HG03442 (cell line): ENCODE results near the gene WDR7.
A peak's percentile ranks its signal among the peaks of the same experiment; 100 is the strongest.

ENCODE experiments used
- ATAC-seq: cut with Tn5 transposase; IDR thresholded peaks from one replicate; pipeline ENCODE4 v1.9.1; 2021; ENCODE audit warnings: mild to moderate bottlenecking, moderate library complexity; ENCODE audit not compliant: unreplicated experiment

WDR7 gene

DNA sequence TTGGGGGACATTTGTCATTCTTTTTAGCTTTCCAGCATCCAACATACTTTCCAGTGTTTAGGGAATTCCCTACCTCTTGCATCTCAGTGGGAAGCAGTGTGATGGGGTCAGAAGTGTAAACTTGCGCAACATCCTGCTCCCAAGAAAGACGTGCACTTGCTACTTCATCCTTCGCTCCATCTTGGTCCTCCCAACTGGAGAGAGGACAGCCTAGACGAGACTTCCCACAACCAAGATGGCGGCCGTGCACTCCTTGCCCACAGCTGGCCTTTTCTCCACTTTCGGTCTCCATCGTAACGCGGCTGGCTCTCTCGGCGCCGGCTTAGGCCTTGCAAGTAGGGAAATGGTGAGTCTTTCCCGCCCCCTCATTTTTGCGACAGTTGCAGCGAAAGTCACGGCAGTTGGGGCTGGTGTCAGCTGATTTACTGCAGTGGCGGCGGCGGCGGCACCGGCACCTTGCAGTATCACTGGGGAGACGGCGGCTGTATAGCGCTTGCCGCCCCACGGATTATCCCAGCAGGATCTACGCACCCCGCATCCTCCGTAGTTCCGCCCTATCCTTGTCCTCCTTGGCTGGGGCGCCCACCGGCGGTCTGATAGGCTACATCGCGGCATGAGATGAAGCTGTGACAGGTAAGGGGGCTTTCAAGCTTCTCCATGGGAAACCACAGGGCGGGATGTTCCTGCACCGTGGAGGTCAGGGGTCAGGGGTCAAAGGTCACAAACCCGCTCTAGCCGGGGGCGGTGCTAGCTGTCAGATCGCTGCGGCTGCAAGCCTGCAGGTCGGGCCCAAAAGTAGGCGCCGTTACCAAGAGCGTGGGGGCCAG lies at the start of gene WDR7:
WDR7 (plus strand) TSS at position 416 of the 827 bp plus-strand sequence. CDS start 21,157 bp downstream, outside the sequence.
- peak; percentile 95 for ATAC-seq

DNA sequence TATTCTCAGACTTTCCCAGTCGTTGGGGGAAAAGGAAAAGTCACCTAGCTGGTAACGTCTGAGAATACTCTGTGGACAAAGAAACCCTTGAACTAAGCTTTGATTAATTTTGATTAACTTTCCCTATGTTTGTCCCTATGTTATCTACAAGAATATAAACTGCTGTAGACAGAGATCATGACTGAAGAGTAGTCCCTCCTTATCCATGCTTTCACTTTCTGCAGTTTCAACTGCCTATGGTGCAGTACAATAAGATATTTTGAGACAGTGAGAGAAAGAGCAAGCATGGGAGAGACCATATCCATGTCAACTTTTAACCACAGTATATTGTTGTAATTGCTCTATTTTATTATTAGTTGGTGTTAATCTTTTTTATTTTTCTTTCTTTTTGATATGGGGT lies 44.5 kb upstream of the WDR7 start:
- ATAC-seq, result no peak

DNA sequence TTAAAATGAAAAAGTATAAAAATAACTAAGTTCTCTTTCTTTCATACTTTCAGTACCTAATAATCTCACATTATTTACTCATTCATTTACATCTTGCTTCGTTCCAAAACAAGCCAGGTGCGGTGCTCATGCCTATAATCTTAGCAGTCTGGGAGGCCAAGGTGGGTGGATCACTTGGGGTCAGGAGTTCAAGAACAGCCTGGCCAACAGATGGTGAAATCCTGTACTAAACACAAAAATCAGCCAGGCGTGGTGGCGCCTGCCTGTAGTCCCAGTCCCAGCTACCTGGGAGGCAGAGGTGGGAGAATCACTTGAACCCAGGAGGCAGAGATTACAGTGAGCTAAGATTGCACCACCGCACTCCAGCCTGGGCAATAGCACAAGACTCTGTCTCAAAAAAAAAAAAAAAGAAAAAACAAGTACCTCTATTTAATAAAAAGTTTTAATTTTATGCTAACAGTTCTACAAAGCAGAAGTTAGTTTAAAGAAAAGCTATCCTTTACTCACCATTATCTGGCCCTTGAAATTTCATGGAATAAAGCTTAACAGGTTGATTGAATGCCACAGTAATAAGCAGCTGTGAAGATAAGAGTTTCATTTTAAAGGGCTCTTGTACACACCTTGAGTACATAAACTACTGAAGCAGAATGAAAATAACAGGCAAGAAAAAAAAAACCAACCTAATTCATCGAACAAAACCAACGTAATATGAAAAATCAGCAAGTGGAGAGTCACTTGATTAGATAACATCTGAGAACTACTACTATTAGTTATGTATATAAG lies 35.2 kb upstream of the WDR7 start:
- ATAC-seq, result no peak

DNA sequence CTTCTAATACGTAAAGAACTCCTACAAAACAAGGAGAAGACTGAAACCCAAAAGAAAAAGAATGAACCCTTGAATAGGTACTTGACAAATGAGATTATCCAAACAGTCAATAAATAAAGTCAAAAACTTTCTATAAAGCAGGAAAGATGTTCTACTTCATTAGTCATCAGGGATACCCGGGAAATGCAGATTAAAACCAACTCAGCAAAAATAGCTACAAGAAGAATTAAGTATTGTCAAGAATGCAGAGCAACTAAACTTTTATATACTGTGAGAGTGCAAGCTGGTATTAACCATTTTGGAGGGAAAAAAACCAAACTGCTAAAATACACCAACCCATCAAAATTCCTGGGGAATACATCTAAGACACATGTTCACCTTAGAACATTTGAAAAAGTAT lies 23.2 kb upstream of the WDR7 start:
- ATAC-seq, result no peak

DNA sequence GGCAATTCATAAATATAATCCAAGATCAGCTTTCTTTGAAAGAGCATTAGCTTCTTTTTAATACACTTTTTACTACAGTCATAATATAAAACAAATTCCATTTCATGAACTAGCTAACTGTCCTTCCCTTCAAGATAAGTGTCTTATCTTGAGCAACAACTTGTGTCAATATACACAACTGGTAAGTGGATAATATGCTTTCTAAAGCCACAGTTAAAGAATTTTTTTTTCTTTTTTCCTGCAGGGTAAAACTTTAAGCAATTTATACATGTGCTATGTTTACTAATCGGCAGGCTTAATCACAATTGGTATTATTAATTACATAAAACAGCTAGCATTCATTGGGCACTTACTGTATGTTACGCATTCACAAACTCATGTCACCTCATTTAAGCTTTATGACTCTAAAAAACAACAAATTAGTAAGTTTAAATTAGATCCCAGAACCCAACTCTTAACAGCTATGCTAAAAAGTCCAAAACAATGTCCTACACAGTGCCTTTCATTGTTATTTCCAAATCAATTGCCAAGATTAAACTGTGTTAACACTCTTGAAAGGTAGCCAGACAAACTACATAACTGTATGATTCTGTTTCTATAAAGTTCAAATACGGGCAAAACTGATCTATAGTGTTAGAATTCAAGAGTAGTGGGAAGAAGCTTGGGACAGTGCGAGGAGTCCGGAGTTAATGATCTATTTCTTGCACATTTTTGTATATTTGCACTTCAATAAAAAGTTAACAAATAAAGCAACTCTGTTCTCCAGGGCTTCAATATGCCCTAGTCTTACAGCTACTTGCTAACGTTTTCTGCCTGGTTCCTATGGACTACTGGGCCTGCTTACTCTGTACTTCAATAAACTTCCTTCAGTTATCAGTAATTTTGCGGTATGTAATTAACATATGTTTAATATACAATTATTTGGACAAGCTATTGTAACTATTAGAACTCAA lies 18.8 kb upstream of the WDR7 start:
- no peak for ATAC-seq

DNA sequence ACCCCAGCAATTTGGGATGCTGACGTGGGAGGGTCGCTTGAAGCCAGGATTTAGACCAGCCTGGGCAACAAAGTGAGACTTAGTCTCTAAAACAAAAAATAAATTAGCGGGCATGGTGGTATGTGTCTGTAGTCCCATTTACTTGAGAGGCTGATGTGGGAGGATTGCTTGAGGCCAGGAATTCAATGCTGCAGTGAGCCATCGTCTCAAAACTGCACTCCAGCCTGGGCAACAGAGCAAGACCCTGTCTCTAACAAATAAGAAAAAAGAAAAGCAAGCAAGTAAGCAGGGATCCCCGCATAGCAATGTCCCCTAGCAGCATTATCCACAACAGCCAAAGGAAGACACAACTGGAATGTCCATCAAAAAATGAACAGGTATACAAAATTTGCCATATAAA lies 16.2 kb upstream of the WDR7 start:
- no peak for ATAC-seq

DNA sequence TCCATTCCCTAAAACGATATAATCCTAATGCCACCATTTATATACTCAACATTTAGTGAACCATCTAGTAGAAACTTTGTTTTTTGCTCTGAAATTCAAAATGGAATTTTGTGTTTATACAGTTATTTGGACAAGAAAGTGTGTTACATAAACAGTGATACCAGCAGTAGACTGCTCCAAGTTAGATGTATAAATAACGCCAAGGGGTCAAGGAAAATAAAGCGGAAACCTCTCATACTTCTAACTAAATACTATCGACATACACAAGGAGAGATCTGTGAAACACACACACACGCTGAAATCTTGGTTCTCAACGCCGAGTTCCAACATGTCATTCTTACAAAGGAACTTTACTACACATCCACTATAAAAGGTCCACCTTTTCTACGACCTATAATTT lies 14.0 kb upstream of the WDR7 start:
- no peak for ATAC-seq

DNA sequence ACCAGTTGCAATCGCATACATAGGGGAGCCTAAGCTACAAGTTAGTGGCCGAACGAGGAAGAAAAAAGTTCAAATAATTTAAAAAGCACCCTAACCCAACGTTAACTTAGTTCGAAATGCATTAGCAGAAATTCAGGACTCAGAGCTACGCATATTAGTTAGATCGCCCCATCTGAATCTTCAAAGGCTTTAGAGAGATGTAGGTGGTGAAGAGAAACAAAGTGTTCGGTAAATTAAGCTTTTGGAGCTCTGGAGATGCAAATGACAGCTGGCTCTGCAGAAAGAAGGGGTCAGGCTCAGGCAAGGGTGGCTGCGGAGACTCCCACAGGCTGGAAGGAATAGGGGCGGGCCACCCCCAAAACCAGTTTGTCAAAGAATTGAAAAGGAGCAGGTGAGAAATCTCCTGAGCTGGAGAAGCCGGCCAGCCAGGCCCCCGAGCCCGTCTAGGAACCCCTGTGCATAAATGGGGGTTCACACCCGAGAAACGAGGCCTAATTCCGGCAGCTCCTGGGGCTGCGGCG lies 13.4 kb upstream of the WDR7 start:
- ATAC-seq, result peak; percentile 4

DNA sequence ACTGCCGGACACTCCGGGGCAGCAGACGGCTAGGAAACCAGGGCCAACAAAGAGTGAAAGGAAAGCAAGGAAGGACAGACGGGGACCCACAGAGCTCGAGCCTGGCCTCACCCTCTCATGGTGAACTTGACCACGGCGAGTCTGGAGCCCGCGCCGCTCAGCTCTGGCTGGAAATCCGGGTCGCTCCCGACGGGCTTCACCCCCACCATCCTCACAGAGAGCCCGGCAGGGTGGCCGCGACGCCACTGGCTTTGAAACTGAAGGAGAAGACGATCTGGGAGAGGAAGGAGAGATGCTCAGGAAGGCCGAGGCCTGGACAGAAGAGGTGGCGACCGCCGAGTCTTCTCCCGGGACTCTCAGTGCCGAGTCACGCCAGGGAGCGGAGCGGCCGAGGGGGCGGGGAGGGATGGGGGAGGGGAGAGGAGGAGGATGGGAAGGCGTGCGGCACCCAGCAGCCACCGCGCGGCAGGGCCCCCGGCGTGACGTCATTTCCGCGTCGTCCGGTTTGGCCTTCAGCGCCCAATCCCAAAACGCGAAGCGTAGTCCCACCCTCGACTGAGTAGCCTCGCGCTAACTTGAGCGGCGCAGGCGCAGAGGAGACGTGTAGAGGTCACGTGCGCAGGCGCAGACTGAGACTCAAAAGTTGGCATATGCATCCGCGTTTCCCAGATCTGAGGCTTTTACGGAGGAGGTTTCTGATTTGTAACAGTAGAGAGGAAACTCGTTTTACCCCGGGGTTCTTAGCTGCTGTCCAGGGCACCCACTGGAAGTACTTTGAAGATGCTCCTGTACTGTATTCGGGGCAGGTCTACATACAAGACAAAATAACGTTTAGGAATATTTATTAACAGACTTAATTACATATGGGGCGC lies 12.7 kb upstream of the WDR7 start, which contains the start of gene TXNL1:
TXNL1 (minus strand) TSS at position 361 of the 872 bp plus-strand sequence; CDS start at position 209, 152 bp downstream.
- peak; percentile 95 for ATAC-seq

DNA sequence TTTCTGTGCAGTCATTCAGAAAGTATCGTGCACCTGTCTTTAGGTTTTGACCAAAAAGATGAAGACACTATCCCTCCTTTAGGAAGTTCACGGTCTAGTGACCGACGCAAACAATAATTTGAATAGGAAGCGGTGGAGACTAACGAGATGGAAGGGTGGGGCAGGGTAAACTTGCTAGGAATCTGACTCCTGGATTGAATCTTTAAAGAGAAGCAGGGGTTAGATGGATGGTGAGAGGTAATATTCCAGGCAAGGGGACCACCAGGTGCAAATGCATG lies 12.1 kb upstream of the WDR7 start:
- ATAC-seq, result peak; percentile 7

DNA sequence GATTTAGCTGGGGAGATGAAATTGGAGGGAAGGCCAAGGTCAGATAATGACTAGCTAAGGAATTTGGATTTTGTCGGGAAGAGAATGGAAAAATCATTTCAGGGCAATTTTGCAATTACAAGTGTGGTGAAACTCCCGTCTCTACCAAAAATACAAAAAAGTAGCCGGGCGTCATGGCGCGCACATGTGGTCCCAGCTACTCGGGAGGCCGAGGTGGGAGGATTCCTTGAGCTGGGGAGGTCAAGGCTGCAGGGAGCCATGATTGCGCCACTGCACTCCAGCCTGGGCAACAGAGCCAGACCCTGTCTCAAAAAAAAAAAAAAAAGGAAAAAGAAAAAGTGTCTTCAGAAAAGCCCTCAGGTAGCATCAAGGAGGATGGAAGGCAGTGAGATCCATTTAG lies 11.6 kb upstream of the WDR7 start:
- ATAC-seq, result no peak

DNA sequence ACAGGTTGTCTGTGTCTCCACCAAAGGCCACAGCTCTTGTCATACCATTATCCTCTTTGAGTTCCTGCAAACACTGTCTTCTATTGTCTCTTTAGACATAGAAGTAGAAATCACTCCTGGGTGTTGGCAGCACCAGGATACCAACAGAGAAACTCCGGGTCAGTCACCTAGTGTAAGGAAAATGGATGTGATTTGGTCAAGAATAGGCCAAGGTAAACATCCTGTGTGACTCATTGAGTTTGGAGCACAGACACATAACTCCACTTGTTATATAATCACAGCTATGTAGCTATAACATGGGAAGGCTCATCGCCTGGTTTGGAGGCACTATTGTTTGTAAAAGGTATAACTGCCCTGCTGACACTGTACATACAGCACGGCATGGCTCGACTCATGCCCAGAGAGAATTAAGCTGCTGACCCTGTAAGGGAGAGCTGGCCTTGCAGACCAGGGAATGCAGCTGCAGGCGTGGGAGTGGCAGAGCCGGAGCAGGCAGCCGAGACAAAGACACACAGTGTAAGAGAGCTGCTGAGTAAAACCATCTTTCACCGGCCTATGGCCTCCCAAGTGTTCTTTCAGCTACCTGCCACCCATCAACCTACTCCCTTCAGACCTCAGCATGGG lies 9.3 kb upstream of the WDR7 start:
- ATAC-seq, result no peak

DNA sequence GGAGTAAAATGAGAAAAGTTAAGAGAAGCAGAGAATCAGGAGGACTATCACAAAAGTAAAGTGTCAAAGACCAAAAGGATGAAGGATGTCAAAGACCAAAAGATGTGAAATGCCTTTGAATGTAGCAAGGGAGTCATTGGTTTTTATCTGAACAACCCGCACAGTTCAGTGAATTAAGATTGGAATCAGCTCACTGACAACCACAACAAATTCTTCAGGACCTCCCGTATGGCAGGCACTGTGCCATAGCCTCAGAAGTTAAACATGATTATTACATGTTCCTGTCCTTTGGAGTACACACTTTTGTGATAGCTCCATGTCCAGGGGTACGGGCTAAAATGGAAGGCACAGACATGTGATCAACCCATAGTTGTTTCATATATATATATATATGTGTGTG lies 7.8 kb upstream of the WDR7 start:
- no peak for ATAC-seq

DNA sequence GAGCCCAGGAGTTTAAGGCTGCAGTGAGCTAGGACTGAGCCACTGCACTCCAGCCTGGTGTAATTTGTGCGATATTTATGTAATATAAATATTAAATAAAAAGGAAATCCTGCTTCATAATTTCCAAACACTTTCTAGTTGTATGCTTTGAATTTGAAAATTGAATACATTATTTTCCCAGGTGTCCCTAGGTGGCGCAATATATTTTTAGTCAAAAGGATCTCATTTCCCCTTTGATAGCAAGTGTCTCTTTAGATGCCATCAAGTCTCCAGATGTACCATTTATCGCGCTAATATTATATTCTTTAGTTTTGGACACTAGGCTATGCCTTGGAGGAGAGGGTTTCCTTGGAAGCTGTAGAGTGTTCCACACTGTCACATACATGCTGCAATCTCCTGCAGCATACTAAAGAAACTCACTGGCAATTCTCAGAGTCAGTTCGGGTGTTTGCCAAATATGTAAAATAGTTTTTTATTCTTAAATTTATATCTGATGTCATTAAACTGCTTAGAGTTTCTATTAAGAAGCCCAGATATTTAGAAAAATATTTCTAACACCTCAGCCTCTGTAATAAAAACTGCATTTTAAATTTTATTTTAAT lies 5.6 kb upstream of the WDR7 start:
- no peak for ATAC-seq

DNA sequence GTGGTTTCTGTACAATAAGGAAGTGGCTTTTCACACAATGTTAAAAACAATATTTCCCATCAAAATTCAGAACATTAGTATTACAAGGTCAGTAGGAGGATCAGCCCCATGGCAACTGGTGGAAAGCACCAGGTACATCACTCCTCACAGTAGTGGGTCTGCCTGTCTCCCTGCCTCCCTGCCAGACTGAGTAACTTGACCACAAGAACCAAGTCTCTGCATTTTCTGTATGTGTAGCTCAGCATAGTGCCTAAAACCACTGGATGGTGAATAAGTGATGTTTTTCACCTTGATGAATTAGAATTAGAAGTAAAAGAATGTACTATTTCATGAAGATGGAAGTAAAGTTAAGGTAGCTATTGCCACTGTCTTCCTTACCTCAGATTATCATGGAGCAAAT lies 4.1 kb upstream of the WDR7 start:
- ATAC-seq, result no peak

DNA sequence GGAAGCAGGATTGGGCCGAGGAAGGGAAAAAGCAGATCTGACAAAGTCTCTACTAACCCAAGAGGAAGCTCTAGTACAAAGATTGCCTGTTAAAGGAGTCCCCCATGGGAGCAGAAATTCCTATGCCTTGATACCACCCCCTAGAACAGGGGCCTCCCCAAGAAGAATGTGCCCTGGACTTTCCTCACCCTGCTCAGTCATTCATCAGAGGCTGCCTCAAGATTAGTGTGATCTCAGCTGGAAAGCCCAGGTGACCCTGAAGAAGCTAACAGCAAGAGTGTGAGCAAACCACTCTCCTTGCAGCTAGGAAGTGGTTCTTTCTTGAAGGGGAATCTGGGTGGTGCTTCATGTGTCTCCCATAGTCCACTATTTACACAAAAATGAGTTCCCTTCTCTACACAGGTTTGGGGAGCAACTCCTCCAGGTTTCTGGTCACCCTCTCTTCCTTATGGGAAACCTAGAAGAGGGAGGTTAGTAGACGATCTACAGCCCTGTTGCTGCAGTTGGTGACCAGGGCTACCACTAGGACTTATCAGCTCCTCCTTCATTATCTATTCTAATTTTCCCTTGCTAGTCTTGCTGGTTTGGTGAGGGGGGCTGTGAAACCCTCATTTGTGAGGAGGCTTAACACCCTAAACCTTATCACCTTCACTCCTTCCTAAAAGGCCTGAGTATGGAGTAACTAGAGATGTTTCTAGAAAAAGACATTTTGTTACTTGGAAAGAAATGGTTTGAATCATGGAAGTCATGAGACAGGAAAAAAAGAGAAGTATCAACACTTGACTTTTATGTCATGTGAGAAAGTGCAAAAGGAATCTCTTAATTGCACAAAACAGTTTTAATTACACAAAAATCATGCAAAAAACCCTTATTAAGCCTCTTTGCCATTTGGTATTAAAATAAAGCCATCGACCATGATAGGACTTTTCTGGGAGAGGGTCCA lies 2.9 kb upstream of the WDR7 start:
- ATAC-seq, result no peak

DNA sequence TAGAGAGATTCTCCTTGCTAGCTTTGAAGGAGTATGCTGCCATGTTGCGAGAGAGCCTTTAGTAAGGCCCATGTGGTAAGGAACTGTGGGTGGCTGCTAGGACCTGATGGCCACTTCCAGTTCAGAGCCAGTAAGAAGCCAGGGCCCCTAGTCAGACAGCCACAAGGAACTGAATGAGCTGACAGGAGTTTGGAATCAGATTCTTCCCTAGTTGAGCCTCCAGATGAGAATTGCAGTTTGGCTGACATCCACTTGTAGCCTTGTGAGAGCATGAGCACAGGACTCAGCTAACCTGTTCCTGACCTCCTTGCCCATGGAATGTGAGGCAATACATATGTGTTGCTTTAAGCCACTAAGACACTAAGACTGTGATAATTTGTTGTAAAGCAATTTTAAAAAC lies 1.2 kb upstream of the WDR7 start:
- no peak for ATAC-seq

DNA sequence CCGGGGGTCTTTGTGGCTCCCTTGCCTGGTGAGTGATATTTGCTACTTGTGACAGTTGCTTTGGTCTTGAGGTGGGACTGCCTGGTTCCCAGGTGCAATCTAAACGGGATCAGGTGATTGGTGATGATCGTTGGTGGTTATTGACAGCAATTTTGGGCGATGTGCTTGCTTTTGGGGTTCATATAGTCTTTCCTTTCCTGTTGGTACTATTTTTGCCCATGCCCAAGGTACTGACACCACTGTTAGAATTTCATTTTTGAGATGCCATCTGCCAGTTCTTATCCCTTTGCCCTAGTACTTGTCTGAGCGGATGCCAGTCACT lies 573 bp downstream of the WDR7 start:
- ATAC-seq, result no peak
